Mesenteric fat pad (tissue), 1 donor: ENCODE results near the gene NUP210. TPM values are rescaled to one million over a fixed set of nuclear protein-coding genes. Genes with fewer than 3 reads are reported as not detected.
"Not testable (repeated sequence)": the region's sequence is repeated elsewhere in the genome, so short reads cannot be mapped to it uniquely, and the experiment has no call there.

Experiments used
- DNase-seq: peaks from one replicate; pipeline ENCODE4 v3.0.0-alpha.2; 2020; ENCODE audit warnings: low spot score
- total RNA-seq: library from RNA; stranded (reverse); fragmentation: NEBNext Ultra II Directional; extraction: Animal tissue kit (Norgen Biotek cat#: 25700); gene quantifications from one replicate; pipeline ENCODE4 v1.2.1, GENCODE V29; 2021
- donor health status: DM: yes; HTN: yes; CAD: no.

Gene NUP210
- total RNA-seq, 1 donor from 2014 or later, result 1.5 TPM

GRCh38 chr3:13430411-13430875, 10.3 kb upstream of the NUP210 start:
- DNase-seq, result not testable (repeated sequence)

- no peak for DNase-seq
Observed at GRCh38 chr3:13429631-13430291, 9.6 kb upstream of the NUP210 start.

DNA sequence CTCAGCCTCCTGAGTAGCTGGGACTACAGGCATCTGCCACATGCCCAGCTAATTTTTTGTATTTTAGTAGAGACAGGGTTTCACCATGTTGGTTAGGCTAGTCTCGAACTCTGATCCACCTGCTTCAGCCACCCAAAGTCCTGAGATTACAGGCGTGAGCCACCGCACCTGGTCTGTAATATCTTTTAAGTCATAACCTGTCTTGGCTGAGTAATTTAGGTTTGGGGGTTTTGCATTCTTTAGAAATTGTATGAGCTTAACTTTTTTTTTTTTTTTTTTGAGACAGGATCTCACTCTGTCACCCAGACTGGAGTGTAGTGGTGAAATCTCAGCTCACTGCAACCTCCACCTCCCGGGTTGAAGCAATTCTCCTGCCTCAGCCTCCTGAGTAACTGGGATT, 8.6 kb upstream of the NUP210 start:
- not testable (repeated sequence) for DNase-seq

GRCh38 chr3:13427662-13428603, 7.8 kb upstream of the NUP210 start:
- no peak for DNase-seq

GRCh38 chr3:13426591-13426990, 6.5 kb upstream of the NUP210 start:
- DNase-seq, result no peak

DNA sequence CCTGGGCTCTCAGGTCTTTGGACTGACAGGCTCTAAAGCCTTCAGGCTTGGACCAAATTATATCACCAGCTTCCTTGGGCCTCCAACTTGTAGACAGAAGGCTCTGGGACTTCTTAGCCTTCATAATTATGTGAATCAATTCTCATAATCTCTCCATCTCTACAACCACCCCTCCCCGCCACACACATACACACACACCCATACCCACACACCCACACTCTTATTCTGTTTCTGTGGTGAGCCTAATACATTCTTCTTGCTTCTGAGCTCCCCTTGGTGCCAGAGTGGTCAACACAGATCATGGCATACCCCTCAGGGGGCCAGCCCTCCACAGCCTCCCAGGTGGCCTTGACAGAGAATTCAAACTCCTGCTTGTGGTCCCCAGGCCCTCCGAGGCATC, 5.6 kb upstream of the NUP210 start:
- DNase-seq, result no peak

DNA sequence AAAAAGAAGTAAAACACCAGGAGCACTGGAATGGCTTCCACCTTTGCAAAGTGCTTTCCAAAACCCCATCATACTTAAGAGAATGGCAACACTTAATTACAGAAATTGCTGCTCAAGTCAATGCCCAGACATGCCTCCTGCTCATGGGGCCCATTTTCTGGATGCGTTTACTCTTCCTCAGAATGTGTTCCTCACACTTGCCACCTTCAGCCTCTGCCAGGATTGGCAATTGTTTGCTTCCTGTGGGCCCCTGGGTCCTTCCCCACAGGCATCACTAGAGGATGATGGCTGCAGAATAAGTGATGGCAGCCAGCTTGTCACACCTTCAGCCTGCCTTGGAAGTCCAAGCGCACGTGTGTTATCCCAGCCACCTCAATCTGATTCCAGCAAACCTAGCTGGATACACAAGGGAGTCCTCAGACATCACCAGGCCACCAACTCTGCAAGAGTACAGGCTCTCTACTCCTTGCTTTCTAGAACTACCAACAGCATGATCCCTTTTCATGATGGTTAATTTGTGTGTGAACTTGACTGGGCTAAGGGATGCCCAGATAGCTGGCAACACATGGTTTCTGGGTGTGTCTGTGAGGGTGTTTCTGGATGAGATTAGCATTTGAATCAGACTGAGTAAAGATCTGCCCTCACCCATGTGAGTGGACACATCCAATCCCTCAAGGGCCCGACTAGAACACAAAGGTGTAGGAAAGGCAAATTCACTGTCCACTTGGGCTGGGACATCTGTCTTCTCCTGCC, 4.9 kb upstream of the NUP210 start:
- no peak for DNase-seq

DNA sequence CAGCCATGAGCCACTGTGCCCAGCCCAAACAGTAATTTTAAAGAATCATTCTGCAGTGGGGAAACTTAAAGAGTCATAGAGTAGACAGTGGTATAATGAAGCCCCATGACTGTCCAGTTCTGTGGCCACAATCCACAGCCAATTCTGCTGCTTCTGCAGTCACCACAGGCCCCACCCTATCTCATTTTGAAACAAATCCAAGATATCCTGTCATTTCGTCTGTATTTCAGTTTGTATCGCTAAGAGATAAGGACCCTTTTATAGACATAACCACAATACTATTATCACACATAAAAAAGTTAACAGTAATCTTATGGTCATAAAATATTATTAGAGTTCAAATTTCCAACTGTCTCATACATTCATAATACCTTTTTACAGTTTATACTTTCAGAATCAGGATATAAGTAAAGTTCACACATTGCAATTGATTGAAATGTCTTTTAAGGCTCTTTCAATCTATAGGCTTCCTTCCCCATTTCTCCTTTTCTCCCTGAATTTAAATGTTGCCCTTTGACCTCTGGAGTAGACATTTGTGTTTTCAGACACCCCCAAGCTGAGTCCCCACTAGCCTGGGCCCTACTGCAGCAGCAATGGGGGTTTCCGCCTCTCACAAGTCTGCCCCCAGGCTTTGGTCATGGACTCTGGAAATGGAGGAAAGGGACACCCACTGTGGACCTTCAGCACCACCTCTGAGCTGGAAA, 4.2 kb upstream of the NUP210 start:
- DNase-seq, result no peak

DNA sequence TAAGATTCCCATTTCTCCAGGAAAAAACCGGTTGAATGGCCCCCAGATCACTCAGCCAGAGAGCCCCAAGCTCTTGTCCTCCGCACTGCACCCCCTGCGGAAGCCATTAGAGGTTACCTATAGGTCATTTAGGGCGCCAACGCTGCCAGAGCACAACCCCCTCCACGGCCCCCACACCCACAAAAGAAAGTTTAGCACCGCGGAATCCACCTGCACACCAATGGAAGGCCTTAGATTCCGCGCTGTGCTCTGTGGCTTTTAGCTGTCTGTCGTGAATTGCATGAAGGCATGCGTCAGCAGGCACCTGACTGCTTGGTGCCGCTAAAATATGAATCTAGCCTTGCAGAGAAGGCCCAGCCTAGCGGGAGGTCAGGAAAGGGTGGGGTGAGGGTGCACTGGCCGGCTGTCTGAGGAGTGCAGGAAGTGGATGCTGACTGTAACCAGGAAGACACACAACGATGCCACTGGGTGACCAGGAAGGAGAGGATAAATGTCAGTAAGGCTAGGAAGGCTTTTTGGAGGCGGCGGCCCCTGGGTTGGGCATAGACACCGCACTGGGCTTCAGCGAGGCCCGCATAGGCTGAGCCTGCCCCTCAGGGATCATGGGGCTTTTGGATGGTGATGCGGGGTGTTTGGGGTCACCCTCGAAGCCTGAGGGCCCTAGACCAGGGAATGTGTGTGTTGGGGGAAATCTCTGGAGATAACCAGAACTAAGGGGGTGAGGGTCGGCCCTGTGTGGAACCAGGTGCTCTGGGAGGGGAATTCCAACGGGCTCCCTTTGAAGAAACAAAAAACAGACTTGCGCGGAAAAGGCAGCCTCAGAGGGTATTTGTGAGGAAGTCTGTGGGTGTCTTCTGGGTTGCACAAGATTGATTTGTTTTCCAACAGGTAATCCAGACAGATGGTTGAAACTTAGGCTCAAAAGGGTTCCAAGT, 976 bp upstream of the NUP210 start:
- DNase-seq, result no peak

- DNase-seq, result no peak
Observed at GRCh38 chr3:13419505-13420044, 547 bp downstream of the NUP210 start.

DNA sequence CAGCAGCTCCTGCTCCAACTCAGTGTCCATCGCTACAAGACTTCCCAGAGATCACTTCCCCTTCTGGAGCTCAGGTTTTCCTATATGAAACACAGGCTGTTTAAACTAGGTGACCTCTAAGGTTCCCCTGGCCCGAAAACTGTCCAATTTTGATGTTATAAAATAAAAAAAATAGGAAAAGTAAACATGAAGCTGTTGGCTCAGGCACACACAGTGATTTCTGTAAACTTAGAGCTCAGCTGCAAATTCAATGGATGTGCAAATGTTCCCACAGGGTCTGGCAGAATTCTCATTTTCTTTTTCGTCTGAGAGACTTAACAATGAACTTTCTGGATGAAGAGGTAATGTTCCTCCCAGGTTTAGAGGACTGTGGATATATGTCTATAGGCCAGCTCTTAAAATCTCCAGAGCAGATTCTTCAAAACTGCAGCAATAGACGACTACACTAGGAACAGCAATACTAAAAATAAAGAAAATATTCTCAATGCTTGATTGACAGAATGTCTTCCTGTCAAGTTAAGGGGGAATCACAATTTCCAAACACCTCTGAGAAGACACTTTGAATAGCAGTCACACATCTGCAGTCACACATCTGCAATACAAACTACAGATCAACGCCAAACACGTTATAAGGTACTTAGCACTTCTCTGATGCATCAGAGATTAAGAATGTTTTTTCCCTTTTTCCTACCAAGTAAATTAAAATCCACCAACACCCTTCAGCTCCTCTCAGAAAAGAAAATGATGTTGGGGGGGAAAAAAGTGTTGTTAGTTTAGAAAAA, 2.8 kb downstream of the NUP210 start:
- DNase-seq, result no peak

DNA sequence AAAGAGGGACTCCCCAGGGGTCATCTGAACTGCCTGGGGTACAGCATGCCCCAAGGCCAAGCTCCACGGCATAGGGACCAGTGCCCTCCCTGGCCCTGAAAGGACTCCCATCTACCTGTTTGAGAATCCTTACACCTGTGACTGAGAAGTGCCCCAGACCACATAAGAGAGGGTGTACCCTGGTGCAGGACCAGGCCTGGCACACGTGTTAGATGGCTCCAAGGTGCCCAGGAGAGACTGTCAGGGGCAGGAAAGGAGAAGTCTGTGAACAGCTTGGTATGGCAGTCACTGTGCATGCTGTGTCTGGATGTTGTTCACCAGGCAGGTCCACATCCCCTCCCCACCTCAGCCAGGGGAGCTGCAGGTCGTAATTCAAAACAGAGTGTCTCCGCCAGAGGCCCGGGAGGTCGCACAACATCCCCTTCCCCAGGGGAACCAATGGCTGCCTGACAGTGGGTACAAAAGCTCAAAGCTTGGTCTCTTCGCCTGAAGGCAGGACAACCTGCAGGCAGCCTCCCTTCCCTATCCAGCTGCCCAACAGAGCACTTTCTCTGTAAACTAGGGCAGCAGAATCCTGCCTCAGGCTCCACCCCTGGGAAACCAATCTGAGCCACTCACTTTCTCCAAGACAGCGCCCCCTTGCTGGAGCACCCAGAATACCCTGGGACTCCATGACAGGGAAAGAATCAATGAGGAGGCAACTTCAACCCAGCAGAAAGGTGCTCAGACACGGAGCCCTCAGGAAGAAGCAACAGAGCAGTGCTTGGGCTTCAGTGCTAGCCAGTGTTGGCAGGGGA, 3.9 kb downstream of the NUP210 start:
- no peak for DNase-seq

- DNase-seq, result no peak
Observed at GRCh38 chr3:13415236-13415986, 4.7 kb downstream of the NUP210 start.

GRCh38 chr3:13414040-13414729, 5.9 kb downstream of the NUP210 start:
- no peak for DNase-seq

DNA sequence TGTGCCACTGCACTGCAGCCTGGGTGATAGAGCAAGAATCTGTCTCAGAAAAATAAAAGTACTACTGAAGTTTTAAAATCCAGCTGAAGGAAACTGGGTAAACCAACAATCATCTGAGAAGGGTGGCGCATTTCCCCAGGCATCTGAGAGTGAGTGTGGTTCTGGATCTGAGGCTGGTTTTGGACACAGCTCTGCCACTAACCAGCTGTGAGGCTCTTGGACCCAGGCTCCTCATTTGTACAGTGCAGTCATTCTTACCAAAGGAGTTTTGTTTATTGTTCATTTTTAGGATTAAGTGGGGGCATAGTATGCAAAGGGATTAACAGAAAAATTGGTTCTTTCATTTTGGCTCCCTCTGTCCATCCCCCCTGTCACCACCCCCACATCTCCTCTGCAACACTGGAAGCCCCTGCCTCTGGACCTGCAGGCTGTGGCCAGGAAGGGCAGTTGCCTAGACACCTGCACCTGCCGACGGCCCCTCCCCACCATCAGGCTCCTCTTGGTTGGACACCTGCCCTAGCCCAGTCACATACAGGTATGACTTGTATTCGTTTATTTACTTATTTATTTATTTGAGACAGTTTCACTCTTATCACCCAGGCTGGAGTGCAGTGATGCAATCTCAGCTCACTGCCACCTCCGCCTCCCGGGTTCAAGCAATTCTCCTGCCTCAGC, 8.8 kb downstream of the NUP210 start:
- DNase-seq, result no peak

- DNase-seq, result no peak
Observed at GRCh38 chr3:13408890-13409289, 11.2 kb downstream of the NUP210 start.
